ENCODE results near the gene ZC3H12C.
"Not testable (repeated sequence)": the region's sequence is repeated elsewhere in the genome, so short reads cannot be mapped to it uniquely, and the experiment has no call there.

ZC3H12C gene

DNA sequence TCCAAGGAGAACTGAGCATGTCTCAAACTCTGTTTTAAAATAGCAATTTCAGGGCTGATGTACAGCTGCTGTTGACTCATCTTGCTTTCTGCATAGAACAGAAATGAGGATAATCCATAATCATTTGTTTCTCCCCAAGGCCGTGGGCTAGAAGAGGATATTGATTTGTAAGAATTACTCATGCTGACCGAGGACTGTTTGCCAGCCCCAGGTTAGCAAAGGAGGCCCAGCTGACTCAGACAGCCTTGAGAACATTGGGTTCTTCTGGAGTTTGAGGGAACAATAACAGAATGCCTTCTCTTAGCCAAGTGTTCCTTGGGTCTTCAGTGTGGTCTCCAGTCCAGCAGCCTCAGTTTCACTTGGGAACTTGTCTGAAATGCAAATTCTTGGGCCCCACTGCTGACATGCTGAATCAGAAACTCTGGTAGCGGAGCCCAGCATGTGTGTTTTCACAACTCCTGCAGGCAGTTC lies 92.0 kb downstream of the ZC3H12C start:
- DNase-seq: peak in 4 of 14 donors; percentile 8 to 51 (median 20)

GRCh38 chr11:110185599-110185998 lies 92.4 kb downstream of the ZC3H12C start:
- no peak for DNase-seq

GRCh38 chr11:110186456-110186855 lies 93.3 kb downstream of the ZC3H12C start:
- no peak for DNase-seq

- no peak for DNase-seq
Measured at GRCh38 chr11:110186867-110187266, 93.7 kb downstream of the ZC3H12C start.

DNA sequence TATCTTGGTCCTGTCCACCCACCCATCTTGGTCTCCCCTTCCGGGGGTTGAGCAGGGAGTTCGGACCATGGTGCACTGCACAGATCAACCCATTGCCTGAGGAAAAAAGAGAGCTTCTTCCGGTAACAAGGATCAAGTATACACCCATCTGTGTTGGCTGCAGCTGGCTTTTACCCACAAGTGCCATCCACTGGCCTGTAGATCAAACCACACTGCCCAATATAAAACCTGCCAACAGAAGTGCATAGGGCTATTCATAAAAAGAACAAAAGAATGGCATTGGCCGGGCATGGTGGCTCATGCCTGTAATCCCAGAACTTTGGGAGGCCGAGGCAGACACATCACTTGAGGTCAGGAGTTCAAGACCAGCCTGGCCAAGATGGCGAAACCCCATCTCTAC lies 94.5 kb downstream of the ZC3H12C start:
- DNase-seq: no peak

- no peak for DNase-seq
Measured at GRCh38 chr11:110190885-110191284, 97.7 kb downstream of the ZC3H12C start.

GRCh38 chr11:110192604-110193282 lies 99.6 kb downstream of the ZC3H12C start:
- DNase-seq: not testable (repeated sequence)

DNA sequence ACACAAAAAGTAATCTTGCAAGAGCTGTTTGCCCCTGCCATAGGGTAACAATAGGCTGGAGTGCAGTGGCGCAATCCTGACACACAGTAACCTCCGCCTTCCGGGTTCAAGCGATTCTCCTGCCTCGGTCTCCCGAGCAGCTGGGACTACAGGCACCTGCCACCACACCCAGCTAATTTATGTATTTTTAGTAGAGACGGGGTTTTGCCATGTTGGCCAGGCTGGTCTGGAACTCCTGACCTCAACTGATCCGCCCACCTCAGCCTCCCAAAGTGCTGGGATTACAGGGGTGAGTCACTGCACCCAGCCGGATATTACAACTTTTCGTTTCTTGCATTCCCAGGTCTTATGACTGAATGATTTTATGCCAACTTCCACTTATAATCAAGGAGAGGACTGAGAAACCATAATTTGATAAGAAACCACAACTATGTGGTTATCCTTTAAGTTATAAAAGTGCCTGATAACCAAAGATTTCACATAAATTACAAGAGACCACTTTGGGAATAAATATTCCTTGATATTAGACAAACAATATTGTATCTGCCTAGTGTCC lies 101.1 kb downstream of the ZC3H12C start:
- not testable (repeated sequence) for DNase-seq

DNA sequence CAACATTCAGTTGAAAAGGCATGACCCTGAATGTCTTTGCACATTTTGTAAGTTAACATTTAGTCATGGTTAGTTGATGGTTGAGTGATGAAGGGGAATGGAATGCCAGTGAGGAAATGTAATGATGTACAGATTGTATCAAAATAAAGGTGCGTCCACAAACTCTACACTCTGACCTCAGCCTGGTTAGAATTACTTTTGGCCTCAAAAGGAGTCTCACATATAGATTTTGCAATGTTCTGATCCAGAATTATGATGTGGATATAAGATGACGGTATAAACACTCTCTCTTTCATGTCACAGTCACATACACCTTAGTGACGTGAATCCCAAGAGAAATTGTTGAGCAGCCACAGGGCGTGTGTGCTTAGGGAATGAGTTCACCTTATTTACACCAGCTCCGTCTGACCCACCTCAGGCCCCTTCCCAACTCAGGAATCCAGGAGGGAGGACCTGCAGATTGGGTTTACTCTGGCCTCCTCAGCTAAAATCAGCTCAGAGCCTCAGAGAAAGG lies 103.1 kb downstream of the ZC3H12C start:
- DNase-seq: no peak

- no peak for DNase-seq
Measured at GRCh38 chr11:110196884-110197420, 103.8 kb downstream of the ZC3H12C start.

GRCh38 chr11:110198031-110198729 lies 105.0 kb downstream of the ZC3H12C start:
- DNase-seq: no peak

GRCh38 chr11:110199184-110199981 lies 106.2 kb downstream of the ZC3H12C start:
- no peak for DNase-seq

GRCh38 chr11:110200241-110200640 lies 107.0 kb downstream of the ZC3H12C start:
- DNase-seq: no peak

- no peak for DNase-seq
Measured at GRCh38 chr11:110200836-110201235, 107.6 kb downstream of the ZC3H12C start.

DNA sequence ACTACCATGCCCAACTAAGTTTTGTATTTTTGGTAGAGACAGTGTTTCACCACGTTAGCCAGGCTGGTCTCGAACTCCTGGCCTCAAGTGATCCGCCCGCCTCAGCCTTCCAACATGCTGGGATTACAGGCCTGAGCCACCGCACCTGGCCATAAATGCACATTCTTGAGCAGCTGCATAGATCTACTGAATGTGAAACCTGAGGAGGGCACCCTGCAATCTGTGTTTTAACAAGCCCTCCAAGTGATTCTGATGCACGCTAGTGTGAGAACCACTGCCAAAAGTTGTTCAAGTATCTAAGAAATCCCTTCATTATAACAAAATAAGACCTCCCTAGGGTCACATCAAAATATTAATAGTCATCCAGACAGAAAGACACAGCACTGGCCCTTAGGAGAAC lies 113.9 kb downstream of the ZC3H12C start:
- DNase-seq: no peak

GRCh38 chr11:110208678-110209312 lies 115.6 kb downstream of the ZC3H12C start:
- DNase-seq: not testable (repeated sequence)

DNA sequence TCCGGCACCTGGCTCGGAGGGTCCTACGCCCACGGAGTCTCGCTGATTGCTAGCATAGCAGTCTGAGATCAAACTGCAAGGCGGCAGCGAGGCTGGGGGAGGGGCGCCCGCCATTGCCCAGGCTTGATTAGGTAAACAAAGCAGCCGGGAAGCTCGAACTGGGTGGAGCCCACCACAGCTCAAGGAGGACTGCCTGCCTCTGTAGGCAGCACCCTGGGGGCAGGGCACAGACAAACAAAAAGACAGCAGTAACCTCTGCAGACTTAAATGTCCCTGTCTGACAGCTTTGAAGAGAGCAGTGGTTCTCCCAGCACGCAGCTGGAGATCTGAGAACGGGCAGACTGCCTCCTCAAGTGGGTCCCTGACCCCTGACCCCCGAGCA lies 116.1 kb downstream of the ZC3H12C start:
- DNase-seq: not testable (repeated sequence)

- no peak for DNase-seq
Measured at GRCh38 chr11:110217223-110217877, 124.2 kb downstream of the ZC3H12C start.

- no peak for DNase-seq
Measured at GRCh38 chr11:110217936-110218335, 124.7 kb downstream of the ZC3H12C start.

DNA sequence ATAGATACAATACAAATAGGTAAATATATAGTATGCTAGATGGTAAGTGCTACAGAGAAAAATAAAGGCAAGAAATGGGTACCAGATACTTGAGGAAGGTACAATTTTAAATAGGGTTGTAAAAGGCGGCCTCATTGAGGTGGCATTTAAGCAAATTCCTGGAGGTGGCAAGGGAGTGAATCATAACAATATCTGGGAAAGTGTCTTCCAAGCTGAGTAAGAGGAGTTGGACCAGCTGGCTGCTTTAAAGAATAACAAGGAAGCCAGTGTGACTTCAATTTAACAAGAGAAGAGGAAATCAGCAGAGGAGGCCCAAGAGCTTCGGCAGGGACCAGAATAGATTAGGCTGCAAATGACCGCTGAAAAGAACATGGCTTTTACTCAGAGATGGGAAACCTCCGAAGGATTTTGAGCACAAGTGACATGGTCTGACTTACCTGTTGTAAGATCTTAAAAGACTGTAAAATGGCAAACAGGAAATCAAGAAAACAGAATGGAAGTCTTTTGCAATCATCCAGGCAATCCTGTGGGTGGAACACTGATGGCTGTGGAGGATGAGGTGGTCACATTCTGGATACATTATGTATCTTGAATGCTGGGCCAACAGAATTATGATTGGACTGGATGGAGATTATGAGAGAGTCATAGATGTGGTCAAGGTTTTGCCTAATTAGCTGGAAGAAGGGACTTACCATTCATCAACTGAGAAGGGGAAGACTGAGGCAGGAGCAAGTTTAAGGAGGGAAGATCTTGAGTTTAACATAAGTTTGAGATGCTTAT lies 126.0 kb downstream of the ZC3H12C start:
- DNase-seq: no peak

All from C1 segment of cervical spinal cord (tissue), 14 donors.